SU-DHL-6 (cell line): ENCODE data around the gene RIN3.

Experiments used
- H2AFZ ChIP-seq: fragments of 200-600 bp; sonication (generic); 2 replicates; pipeline ENCODE4 v1.6.1; 2014; ENCODE audit warnings: low read depth, mild to moderate bottlenecking, moderate library complexity, mixed read lengths, antibody characterized with exemption, low read length; ENCODE audit not compliant: severe bottlenecking
- H3F3A ChIP-seq: fragments of 200-600 bp; shearing (Covaris generic); 2 replicates; pipeline ENCODE4 v1.6.0; 2016; ENCODE audit warnings: antibody characterized with exemption, mild to moderate bottlenecking; ENCODE audit not compliant: insufficient read depth
- H3K27ac ChIP-seq: fragments of 200-600 bp; sonication (generic); 2 replicates; pipeline ENCODE4 v1.5.1; 2016; ENCODE audit warnings: low read depth, mild to moderate bottlenecking, low read length, moderate library complexity, mixed read lengths
- H3K27me3 ChIP-seq: fragments of 200-600 bp; sonication (generic), shearing (Covaris generic); 2 replicates; pipeline ENCODE4 v1.6.0; 2014; ENCODE audit warnings: mild to moderate bottlenecking, low read length
- H3K36me3 ChIP-seq: fragments of 200-600 bp; sonication (generic); 2 replicates; pipeline ENCODE4 v1.6.1; 2014; ENCODE audit warnings: mild to moderate bottlenecking, low read length, mixed read lengths
- H3K4me2 ChIP-seq: fragments of 300-600, 200-600 bp; shearing (Covaris generic), sonication (generic); 2 replicates; pipeline ENCODE4 v1.6.0; 2014; ENCODE audit warnings: low read length, low read depth, mild to moderate bottlenecking; ENCODE audit not compliant: poor library complexity, severe bottlenecking
- H3K4me3 ChIP-seq: fragments of 200-600 bp; sonication (generic); 2 replicates; pipeline ENCODE4 v1.5.1; 2014; ENCODE audit warnings: antibody characterized with exemption, low read length, mild to moderate bottlenecking, mixed read lengths; ENCODE audit not compliant: insufficient read depth, poor library complexity, severe bottlenecking
- H3K79me2 ChIP-seq: fragments of 200-600 bp; sonication (generic); 2 replicates; pipeline ENCODE4 v1.6.1; 2014; ENCODE audit warnings: mild to moderate bottlenecking, low read length, moderate library complexity; ENCODE audit not compliant: insufficient read depth
- H3K9ac ChIP-seq: fragments of 200-600 bp; sonication (generic); 2 replicates; pipeline ENCODE4 v1.7.0; 2014; ENCODE audit warnings: mild to moderate bottlenecking, low read length
- H3K9me2 ChIP-seq: fragments of 200-600 bp; sonication (generic); replicated peaks from 2 replicates; pipeline ENCODE4 v1.6.1; 2014; ENCODE audit warnings: low read length; ENCODE audit not compliant: insufficient read depth
- H3K9me3 ChIP-seq: fragments of 200-600 bp; sonication (generic); 2 replicates; pipeline ENCODE4 v1.6.1; 2014; ENCODE audit warnings: low read length, mixed read lengths; ENCODE audit not compliant: insufficient read depth
- H4K20me1 ChIP-seq: fragments of 200-600 bp; sonication (generic); 2 replicates; pipeline ENCODE4 v1.6.1; 2014; ENCODE audit warnings: low read depth, mild to moderate bottlenecking, antibody characterized with exemption, low read length, moderate library complexity, mixed read lengths
- CTCF ChIP-seq: fragments of 200-600 bp; sonication (generic); IDR thresholded peaks from one replicate; pipeline ENCODE4 v1.5.1; 2017; ENCODE audit warnings: antibody characterized with exemption, mild to moderate bottlenecking, low read length, moderate library complexity; ENCODE audit not compliant: insufficient read depth, poor library complexity, severe bottlenecking
- EZH2phosphoT487 ChIP-seq: fragments of 200-600 bp; sonication (generic), shearing (Covaris generic); conservative IDR thresholded peaks from 2 replicates; pipeline ENCODE4 v1.6.1; 2018; ENCODE audit warnings: mild to moderate bottlenecking, antibody characterized with exemption, low read length, moderate library complexity, mixed read lengths

RIN3 gene

GRCh38 chr14:92521058-92521415 lies 7.5 kb downstream of the RIN3 start:
- H3F3A ChIP-seq: no peaks in the 10 kb centered on the region
- no peaks in the 10 kb centered on the region for H3K9me3 ChIP-seq
- H3K27me3 ChIP-seq: no peaks in the 10 kb centered on the region
- no peak overlapping the region for H3K27ac ChIP-seq
- H3K36me3 ChIP-seq: no peaks in the 10 kb centered on the region
- H3K9me2 ChIP-seq: no peaks in the 10 kb centered on the region
- no peaks in the 10 kb centered on the region for H3K79me2 ChIP-seq
- no peak overlapping the region for H2AFZ ChIP-seq
- H3K9ac ChIP-seq: no peak overlapping the region
- no peak for TF ChIP-seq CTCF
- H3K4me2 ChIP-seq: no peak overlapping the region
- H4K20me1 ChIP-seq: no peaks in the 10 kb centered on the region
- no peak overlapping the region for H3K4me3 ChIP-seq

GRCh38 chr14:92523752-92524151 lies 10.2 kb downstream of the RIN3 start:
- Histone ChIP-seq H4K20me1 (no peaks in the 10 kb centered on the region), H3K36me3 (no peaks in the 10 kb centered on the region), H3K27ac (no peak overlapping the region), H3K9ac (no peak overlapping the region), H3K4me2 (no peak overlapping the region), H3K27me3 (no peaks in the 10 kb centered on the region), H3K79me2 (no peaks in the 10 kb centered on the region), H3K9me3 (no peaks in the 10 kb centered on the region), H3F3A (no peaks in the 10 kb centered on the region), H2AFZ (no peak overlapping the region), H3K9me2 (no peaks in the 10 kb centered on the region), H3K4me3 (no peak overlapping the region)
- no peak for TF ChIP-seq EZH2phosphoT487
- TF ChIP-seq CTCF: no peak

- H3K27me3 ChIP-seq: no peaks in the 10 kb centered on the region
- no peaks in the 10 kb centered on the region for H3F3A ChIP-seq
- H4K20me1 ChIP-seq: no peaks in the 10 kb centered on the region
- no peak overlapping the region for H2AFZ ChIP-seq
- H3K36me3 ChIP-seq: no peaks in the 10 kb centered on the region
- no peak overlapping the region for H3K4me2 ChIP-seq
- no peak overlapping the region for H3K27ac ChIP-seq
- no peaks in the 10 kb centered on the region for H3K9me2 ChIP-seq
- no peaks in the 10 kb centered on the region for H3K9me3 ChIP-seq
- H3K4me3 ChIP-seq: no peak overlapping the region
- no peak for TF ChIP-seq EZH2phosphoT487
- TF ChIP-seq CTCF: no peak
- no peak overlapping the region for H3K9ac ChIP-seq
- H3K79me2 ChIP-seq: no peaks in the 10 kb centered on the region
These were observed 11.1 kb downstream of the RIN3 start for GRCh38 chr14:92524602-92525185.
